ENCODE data around the gene KRT3.

- TF ChIP-seq, protein P1, sequence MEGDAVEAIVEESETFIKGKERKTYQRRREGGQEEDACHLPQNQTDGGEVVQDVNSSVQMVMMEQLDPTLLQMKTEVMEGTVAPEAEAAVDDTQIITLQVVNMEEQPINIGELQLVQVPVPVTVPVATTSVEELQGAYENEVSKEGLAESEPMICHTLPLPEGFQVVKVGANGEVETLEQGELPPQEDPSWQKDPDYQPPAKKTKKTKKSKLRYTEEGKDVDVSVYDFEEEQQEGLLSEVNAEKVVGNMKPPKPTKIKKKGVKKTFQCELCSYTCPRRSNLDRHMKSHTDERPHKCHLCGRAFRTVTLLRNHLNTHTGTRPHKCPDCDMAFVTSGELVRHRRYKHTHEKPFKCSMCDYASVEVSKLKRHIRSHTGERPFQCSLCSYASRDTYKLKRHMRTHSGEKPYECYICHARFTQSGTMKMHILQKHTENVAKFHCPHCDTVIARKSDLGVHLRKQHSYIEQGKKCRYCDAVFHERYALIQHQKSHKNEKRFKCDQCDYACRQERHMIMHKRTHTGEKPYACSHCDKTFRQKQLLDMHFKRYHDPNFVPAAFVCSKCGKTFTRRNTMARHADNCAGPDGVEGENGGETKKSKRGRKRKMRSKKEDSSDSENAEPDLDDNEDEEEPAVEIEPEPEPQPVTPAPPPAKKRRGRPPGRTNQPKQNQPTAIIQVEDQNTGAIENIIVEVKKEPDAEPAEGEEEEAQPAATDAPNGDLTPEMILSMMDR (IDR thresholded peaks at IDR 0.05), result no peak
- TF ChIP-seq POLR2A (IDR thresholded peaks at IDR 0.05), result no peak
- TF ChIP-seq POLR2AphosphoS5 (IDR thresholded peaks at IDR 0.05), result no peak
- no peak for TF ChIP-seq EP300 (IDR thresholded peaks at IDR 0.05)
These were observed 38.2 kb upstream of the KRT3 start, which contains the start of gene KRT79 for GRCh38 chr12:52833922-52834726.

Data from stomach (tissue), 4 donors.